Kidney epithelial cell (primary cell): ENCODE results near the gene EVL. TPM values are rescaled to one million over a fixed set of nuclear protein-coding genes. Genes with fewer than 3 reads are reported as not detected.

Experiments used
- DNase-seq: peaks from one replicate; pipeline ENCODE4 v3.0.0-alpha.2; 2010; ENCODE audit warnings: low read depth
- H3K27me3 ChIP-seq: 2 replicates; pipeline ENCODE4 v1.6.0; 2011; ENCODE audit warnings: low read length; ENCODE audit not compliant: control insufficient read depth, insufficient read depth
- H3K36me3 ChIP-seq: 2 replicates; pipeline ENCODE4 v1.5.1; 2011; ENCODE audit warnings: low read length; ENCODE audit not compliant: control insufficient read depth, insufficient read depth
- H3K4me3 ChIP-seq: 2 replicates; pipeline ENCODE4 v1.5.1; 2011; ENCODE audit warnings: low read depth, mild to moderate bottlenecking, control low read depth, low read length
- total RNA-seq: library from RNA; depleted of rRNA; stranded (reverse); fragments of >200 nt; gene quantifications from 2 replicates; pipeline ENCODE4 v1.2.3, GENCODE V29; 2015
- TF ChIP-seq, protein P1 (sequence below): IDR thresholded peaks from 2 replicates; pipeline ENCODE4 v1.5.1; 2011; ENCODE audit warnings: mild to moderate bottlenecking, moderate library complexity, low read length, control low read depth, inconsistent platforms; ENCODE audit not compliant: insufficient read depth, poor library complexity, severe bottlenecking

Gene EVL, protein sequence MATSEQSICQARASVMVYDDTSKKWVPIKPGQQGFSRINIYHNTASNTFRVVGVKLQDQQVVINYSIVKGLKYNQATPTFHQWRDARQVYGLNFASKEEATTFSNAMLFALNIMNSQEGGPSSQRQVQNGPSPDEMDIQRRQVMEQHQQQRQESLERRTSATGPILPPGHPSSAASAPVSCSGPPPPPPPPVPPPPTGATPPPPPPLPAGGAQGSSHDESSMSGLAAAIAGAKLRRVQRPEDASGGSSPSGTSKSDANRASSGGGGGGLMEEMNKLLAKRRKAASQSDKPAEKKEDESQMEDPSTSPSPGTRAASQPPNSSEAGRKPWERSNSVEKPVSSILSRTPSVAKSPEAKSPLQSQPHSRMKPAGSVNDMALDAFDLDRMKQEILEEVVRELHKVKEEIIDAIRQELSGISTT
- total RNA-seq, result 42.4 and 46.3 TPM in 2 replicates

DNA sequence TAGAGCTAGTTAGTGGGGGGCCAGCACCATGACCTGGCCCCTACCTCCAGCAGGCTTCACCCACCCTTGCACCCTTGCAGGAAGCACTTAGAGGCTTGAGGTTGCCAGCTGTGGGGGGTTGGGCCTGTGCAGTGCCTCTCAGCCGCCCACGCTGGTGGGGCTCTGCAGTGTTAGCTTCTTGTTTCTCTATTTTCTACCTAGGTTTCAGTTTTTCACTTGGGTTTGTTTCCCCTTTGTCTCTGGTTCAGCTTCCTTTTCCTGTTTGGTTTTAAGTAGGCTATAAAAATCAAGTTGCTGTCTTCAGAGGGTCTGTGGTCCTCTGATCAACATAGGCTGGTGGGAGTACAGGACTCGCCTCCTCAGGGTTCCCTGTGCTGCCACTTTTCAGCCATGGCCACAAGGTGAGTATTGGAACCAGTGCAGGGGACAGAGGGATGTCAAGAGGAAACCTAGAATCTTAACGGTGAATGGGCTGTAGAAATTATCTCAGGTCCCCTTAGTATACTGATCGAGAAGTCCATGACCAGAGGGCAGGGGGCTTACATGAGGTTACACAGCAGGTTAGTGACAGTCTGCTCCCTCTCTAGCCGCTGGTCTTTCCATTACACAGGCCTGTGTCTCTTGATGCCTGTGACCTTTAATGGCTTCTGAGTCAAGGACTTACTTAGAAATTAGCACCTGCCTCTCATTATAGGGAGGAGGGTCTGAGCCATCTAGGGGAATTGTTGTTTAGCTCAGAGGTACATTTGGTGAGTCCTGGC is at the start of gene EVL:
Gene EVL, plus strand, starts transcription at position 312 of the 761 bp plus-strand sequence. Its CDS starts 79 bp downstream, at position 391.
- no peaks in the 10 kb centered on the region for H3K27me3 ChIP-seq
- no peak for DNase-seq
- H3K36me3 ChIP-seq, result no peaks in the 10 kb centered on the region
- TF ChIP-seq, protein P1, sequence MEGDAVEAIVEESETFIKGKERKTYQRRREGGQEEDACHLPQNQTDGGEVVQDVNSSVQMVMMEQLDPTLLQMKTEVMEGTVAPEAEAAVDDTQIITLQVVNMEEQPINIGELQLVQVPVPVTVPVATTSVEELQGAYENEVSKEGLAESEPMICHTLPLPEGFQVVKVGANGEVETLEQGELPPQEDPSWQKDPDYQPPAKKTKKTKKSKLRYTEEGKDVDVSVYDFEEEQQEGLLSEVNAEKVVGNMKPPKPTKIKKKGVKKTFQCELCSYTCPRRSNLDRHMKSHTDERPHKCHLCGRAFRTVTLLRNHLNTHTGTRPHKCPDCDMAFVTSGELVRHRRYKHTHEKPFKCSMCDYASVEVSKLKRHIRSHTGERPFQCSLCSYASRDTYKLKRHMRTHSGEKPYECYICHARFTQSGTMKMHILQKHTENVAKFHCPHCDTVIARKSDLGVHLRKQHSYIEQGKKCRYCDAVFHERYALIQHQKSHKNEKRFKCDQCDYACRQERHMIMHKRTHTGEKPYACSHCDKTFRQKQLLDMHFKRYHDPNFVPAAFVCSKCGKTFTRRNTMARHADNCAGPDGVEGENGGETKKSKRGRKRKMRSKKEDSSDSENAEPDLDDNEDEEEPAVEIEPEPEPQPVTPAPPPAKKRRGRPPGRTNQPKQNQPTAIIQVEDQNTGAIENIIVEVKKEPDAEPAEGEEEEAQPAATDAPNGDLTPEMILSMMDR, result no peak
- no peak within 1 kb of the TSS for H3K4me3 ChIP-seq

DNA sequence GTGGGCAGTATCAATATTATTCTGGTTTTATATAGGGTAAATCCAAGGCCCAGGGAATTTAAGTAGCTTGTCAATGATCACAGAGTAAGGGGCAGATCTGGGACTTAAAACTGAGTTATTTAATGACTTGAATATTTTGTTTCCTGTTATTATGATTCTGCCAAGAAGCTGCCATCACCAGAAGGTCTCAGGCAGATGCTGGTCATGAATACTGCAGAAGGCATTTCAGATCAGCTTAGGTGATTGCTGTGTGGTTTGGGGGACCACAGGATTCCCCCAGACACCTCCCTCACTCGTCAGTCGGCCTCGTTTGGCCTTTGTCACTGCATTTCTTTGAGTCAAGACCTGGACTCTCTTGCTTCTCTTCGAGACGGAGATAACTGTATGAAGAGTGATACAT is 47.7 kb upstream of the EVL start:
- Histone ChIP-seq H3K4me3 (no peak overlapping the region), H3K27me3 (no peaks in the 10 kb centered on the region), H3K36me3 (no peaks in the 10 kb centered on the region)
- TF ChIP-seq, protein P1, result no peak
- no peak for DNase-seq

DNA sequence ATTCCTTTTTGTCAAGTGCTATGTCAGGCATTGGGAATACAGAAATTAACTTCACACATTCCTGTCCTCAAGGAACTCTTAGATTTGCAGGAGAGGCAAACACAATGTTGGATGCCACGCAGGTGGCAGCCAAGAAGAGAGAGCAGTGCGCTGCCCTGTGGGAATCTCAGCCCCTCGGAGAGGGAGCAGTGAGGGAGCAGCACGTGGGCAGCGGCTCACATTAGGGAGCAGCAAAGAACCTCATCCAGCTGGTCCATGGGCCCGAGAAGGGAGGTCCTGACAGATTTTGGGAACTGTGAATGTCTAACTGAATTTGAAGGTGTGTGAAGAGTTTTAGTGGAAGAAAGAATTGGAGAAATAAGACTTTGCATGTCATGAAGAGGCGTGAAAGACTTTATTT is 47.2 kb upstream of the EVL start:
- H3K36me3 ChIP-seq, result no peaks in the 10 kb centered on the region
- H3K27me3 ChIP-seq, result no peaks in the 10 kb centered on the region
- TF ChIP-seq, protein P1, result no peak
- H3K4me3 ChIP-seq, result no peak overlapping the region
- no peak for DNase-seq

DNA sequence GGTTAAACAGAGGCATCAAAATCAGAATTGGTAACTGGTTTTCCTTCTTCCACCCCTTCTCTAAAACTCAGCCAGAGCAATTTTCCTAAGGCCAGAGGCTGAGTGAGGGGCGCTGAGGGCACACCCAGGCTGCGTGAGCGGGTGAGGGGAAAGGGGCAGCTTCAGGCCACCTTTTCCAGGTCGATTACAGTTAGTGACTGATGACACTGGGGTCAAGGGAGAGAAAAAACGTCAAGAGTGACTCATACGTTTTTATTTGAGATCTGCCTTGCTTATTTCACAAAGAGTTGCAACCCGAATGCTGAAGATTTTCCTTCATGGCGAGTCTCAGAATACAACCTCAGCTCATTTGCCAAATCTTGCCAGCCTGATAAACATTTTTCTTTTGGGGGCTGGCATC is 46.7 kb upstream of the EVL start:
- no peaks in the 10 kb centered on the region for H3K27me3 ChIP-seq
- TF ChIP-seq, protein P1, result no peak
- H3K36me3 ChIP-seq, result no peaks in the 10 kb centered on the region
- no peak overlapping the region for H3K4me3 ChIP-seq
- DNase-seq, result no peak

DNA sequence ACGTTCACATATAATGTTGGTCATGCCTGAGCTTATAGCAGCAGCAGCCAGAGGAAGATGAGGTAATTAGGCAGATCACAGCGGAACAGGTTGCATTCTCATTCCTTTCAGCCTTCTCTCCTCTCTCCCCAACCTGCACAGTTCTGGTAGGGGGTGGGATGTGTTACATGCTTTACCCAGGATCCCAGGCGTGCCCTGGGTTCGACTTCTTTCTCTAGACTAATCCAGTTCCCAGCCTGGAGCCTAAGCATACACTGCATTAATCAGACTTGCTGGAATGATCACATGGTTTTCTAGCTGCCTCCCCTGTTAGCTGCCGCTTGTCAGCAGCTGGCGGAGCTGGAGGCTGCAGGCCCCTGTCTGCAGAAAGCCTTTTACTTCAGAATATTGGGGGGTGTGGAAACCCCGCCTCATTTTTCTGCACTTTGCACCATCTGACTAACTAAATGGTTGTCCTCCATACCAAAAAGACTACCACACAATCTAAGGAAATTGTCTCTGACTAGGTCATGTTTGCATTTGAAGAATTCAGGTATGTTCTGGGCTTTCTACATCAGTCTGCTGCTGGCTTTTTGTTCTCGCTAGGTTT is 46.0 kb upstream of the EVL start:
- Histone ChIP-seq H3K27me3 (no peaks in the 10 kb centered on the region), H3K4me3 (no peak overlapping the region), H3K36me3 (no peaks in the 10 kb centered on the region)
- DNase-seq, result no peak
- TF ChIP-seq, protein P1, result no peak
